Osteoblast (primary cell): ENCODE data around the gene TEX28. TPM values are rescaled to one million over a fixed set of nuclear protein-coding genes. Genes with fewer than 3 reads are reported as not detected.
"Not testable (repeated sequence)": the region's sequence is repeated elsewhere in the genome, so short reads cannot be mapped to it uniquely, and the experiment has no call there.

Source experiments
- DNase-seq: peaks from one replicate; pipeline ENCODE4 v3.0.0; 2011; ENCODE audit warnings: low spot score, mixed read lengths; ENCODE audit not compliant: insufficient read length; ENCODE audit errors: missing footprints
- H2AFZ ChIP-seq: 2 replicates; pipeline ENCODE4 v1.6.0; 2011; ENCODE audit warnings: mild to moderate bottlenecking, low read length
- H3K27ac ChIP-seq: 2 replicates; pipeline ENCODE4 v1.5.1; 2011; ENCODE audit warnings: mild to moderate bottlenecking, low read depth, low read length, moderate library complexity
- H3K27me3 ChIP-seq: 2 replicates; pipeline ENCODE4 v1.6.0; 2012; ENCODE audit warnings: mild to moderate bottlenecking, control low read depth, inconsistent platforms, low read length, moderate library complexity; ENCODE audit not compliant: insufficient read depth
- H3K36me3 ChIP-seq: 2 replicates; pipeline ENCODE4 v1.5.1; 2011; ENCODE audit warnings: mild to moderate bottlenecking, low read length, control low read depth, moderate library complexity; ENCODE audit not compliant: insufficient read depth
- H3K4me1 ChIP-seq: 2 replicates; pipeline ENCODE4 v1.5.1; 2011; ENCODE audit warnings: mild to moderate bottlenecking, low read length, control low read depth, moderate library complexity; ENCODE audit not compliant: insufficient read depth
- H3K4me2 ChIP-seq: 2 replicates; pipeline ENCODE4 v1.6.0; 2011; ENCODE audit warnings: mild to moderate bottlenecking, low read length; ENCODE audit not compliant: insufficient read depth
- H3K4me3 ChIP-seq: fragments of 200-600 bp; sonication (generic); 3 replicates; pipeline ENCODE4 v1.5.1; 2012; ENCODE audit warnings: mild to moderate bottlenecking, low read length, inconsistent platforms; ENCODE audit not compliant: insufficient read depth
- H3K79me2 ChIP-seq: 2 replicates; pipeline ENCODE4 v1.6.0; 2012; ENCODE audit warnings: mild to moderate bottlenecking, low read length, control low read depth, inconsistent platforms; ENCODE audit not compliant: insufficient read depth
- H3K9me3 ChIP-seq: 2 replicates; pipeline ENCODE4 v1.5.1; 2011; ENCODE audit warnings: low read depth, low read length, control low read depth
- H4K20me1 ChIP-seq: 2 replicates; pipeline ENCODE4 v1.6.0; 2012; ENCODE audit warnings: mild to moderate bottlenecking, low read length, control low read depth; ENCODE audit not compliant: insufficient read depth
- total RNA-seq: library from RNA; depleted of rRNA; stranded (reverse); fragments of >200 nt; gene quantifications from 2 replicates; pipeline ENCODE4 v1.2.3, GENCODE V29; 2012

The TEX28 gene
- total RNA-seq, 1 donor = not detected

- not testable (repeated sequence) for H3K36me3 ChIP-seq, H2AFZ ChIP-seq, H3K4me3 ChIP-seq, H4K20me1 ChIP-seq, H3K4me1 ChIP-seq, H3K27me3 ChIP-seq, H3K79me2 ChIP-seq, H3K4me2 ChIP-seq, DNase-seq, H3K27ac ChIP-seq, H3K9me3 ChIP-seq
These were observed 25.7 kb downstream of the TEX28 start for GRCh38 chrX:154269245-154269644.

DNA sequence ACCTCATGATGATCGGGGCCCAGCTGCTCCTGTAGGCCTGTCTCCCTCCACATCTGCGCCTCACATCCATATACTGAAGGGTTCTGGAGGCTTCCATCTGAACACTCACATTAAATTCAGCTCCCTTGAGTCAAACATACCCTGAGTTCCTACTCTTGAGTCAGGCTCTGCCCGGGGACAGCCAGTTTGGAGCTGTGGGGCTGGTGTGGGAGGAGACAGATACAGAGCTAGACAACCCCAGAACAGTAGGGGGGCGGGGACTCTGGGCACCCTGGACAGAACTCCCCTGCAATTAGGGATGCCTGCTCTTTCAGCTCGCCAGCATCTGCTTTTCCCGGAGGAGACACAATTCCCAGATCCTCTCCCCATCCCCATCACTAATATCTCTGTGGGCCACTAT lies 31.9 kb downstream of the TEX28 start:
- H3K9me3 ChIP-seq, H3K27me3 ChIP-seq, H3K4me2 ChIP-seq, H3K4me3 ChIP-seq, H3K79me2 ChIP-seq, H2AFZ ChIP-seq, H4K20me1 ChIP-seq, H3K4me1 ChIP-seq, DNase-seq, H3K27ac ChIP-seq, H3K36me3 ChIP-seq: not testable (repeated sequence)

GRCh38 chrX:154258711-154259110 lies 36.2 kb downstream of the TEX28 start:
- not testable (repeated sequence) for H3K4me2 ChIP-seq, H3K4me1 ChIP-seq, H4K20me1 ChIP-seq, H3K4me3 ChIP-seq, H3K9me3 ChIP-seq, H3K36me3 ChIP-seq, H3K79me2 ChIP-seq, H3K27me3 ChIP-seq, H2AFZ ChIP-seq, H3K27ac ChIP-seq, DNase-seq

GRCh38 chrX:154257282-154257681 lies 37.6 kb downstream of the TEX28 start, which contains the start of gene OPN1MW3:
OPN1MW3 (plus strand) TSS chrX:154257582; CDS start chrX:154257620, 38 bp downstream.
- not testable (repeated sequence) for H3K9me3 ChIP-seq, H3K27ac ChIP-seq, DNase-seq, H3K4me3 ChIP-seq, H3K4me1 ChIP-seq, H3K36me3 ChIP-seq, H2AFZ ChIP-seq, H3K27me3 ChIP-seq, H3K4me2 ChIP-seq, H4K20me1 ChIP-seq, H3K79me2 ChIP-seq

- H3K4me1 ChIP-seq, H4K20me1 ChIP-seq, H3K4me2 ChIP-seq, H3K27ac ChIP-seq, H2AFZ ChIP-seq, H3K4me3 ChIP-seq, DNase-seq, H3K36me3 ChIP-seq, H3K27me3 ChIP-seq, H3K79me2 ChIP-seq, H3K9me3 ChIP-seq: not testable (repeated sequence)
These were observed 46.8 kb downstream of the TEX28 start for GRCh38 chrX:154248076-154248475.

DNA sequence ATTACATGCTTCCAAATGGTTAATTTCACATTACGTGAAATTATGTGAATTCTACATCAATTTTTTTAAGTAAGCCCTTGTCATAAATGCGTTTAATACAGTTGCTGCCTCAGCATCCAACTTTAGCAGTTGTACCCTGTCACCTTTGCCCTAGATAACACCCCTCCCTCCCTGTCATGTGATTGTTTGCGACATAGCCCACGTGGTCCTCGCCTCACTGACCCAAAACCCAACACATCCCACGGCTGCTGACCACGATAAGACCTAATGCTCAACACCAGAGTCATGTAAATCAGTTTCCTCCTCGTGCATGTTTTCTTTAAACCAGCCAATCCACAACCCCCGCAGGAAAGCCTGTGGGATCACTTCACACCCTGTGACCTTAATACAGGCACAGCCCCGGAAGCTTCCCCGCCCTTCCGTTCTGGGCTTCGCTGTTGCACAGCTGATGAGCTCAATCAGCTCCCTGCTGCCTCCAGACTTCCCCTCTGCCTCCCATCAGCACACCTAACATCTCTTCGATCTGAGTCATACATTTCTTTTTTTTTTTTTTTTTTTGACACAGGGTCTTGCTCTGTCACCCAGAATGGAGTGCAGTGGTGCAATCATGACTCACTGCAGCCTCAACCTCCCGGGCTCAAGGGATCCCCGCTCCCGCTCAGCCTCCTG lies 47.4 kb downstream of the TEX28 start:
- not testable (repeated sequence) for H2AFZ ChIP-seq, H3K4me1 ChIP-seq, DNase-seq, H3K4me2 ChIP-seq, H3K79me2 ChIP-seq, H3K9me3 ChIP-seq, H3K4me3 ChIP-seq, H3K36me3 ChIP-seq, H3K27ac ChIP-seq, H3K27me3 ChIP-seq, H4K20me1 ChIP-seq

- not testable (repeated sequence) for H4K20me1 ChIP-seq, H3K27ac ChIP-seq, H3K4me1 ChIP-seq, H3K79me2 ChIP-seq, H3K36me3 ChIP-seq, DNase-seq, H2AFZ ChIP-seq, H3K4me3 ChIP-seq, H3K4me2 ChIP-seq, H3K27me3 ChIP-seq, H3K9me3 ChIP-seq
These were observed 54.9 kb downstream of the TEX28 start for GRCh38 chrX:154239982-154240503.

DNA sequence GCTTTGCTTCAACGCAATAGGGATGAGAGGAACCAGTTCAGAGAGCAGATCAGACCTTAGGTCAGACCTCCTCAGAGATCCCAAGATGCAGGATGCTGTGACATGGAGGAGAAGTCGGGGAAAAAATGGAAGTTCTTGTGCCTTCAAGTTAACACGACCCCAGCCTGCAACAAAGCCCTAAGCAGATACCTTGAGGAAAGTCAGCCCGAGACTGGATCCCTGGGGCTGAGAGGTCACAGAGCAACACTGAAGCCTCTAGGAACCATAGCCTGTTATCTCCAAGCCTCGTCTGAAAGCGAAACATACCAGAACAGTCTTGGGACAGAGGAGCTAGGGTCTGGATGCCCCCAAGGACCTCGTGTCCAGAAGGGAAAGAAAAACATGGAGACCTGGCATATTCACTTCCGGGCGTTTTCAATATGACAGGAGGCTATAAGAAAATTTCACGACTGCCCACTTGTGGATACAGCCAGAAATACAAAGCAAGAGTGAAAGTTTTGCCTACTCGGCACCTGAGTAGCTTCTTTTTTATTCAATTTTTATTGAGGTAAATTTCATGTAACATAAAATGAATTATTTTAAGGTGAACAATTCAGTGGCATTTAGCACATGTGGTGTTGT lies 55.9 kb downstream of the TEX28 start:
- not testable (repeated sequence) for DNase-seq, H3K9me3 ChIP-seq, H4K20me1 ChIP-seq, H3K27ac ChIP-seq, H3K36me3 ChIP-seq, H3K4me1 ChIP-seq, H3K79me2 ChIP-seq, H3K4me3 ChIP-seq, H2AFZ ChIP-seq, H3K27me3 ChIP-seq, H3K4me2 ChIP-seq

DNA sequence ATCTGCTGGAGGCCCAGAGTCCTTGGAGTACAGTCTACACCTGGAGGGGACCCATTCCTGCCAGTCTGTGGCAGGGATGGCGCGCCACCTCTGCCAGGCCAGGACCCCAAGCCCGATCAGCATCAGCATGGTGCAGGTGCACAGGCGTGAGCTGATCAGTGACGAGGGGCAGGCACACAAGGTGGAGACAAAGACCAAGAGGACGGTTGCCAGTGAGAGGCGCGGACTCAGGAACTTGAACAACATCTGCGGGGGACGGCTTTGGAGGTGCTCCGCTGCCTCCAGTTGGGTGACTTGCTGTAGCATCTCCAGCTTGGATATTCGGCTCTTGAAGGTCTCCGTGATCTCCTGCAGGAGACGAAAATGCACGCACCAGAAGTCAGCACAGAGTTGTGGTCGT lies 61.3 kb downstream of the TEX28 start:
- H4K20me1 ChIP-seq, H3K27ac ChIP-seq, H3K79me2 ChIP-seq, H3K4me1 ChIP-seq, H2AFZ ChIP-seq, H3K36me3 ChIP-seq, H3K9me3 ChIP-seq, H3K27me3 ChIP-seq, H3K4me2 ChIP-seq, H3K4me3 ChIP-seq, DNase-seq: not testable (repeated sequence)
